ENCODE results near the gene NRCAM.
A peak's percentile ranks its signal among the peaks of the same experiment; 100 is the strongest.

NRCAM gene

GRCh38 chr7:108099713-108100112, 356.5 kb downstream of the NRCAM start:
- POLR2A ChIA-PET, result no interaction called here
- TF ChIP-seq, protein P1, sequence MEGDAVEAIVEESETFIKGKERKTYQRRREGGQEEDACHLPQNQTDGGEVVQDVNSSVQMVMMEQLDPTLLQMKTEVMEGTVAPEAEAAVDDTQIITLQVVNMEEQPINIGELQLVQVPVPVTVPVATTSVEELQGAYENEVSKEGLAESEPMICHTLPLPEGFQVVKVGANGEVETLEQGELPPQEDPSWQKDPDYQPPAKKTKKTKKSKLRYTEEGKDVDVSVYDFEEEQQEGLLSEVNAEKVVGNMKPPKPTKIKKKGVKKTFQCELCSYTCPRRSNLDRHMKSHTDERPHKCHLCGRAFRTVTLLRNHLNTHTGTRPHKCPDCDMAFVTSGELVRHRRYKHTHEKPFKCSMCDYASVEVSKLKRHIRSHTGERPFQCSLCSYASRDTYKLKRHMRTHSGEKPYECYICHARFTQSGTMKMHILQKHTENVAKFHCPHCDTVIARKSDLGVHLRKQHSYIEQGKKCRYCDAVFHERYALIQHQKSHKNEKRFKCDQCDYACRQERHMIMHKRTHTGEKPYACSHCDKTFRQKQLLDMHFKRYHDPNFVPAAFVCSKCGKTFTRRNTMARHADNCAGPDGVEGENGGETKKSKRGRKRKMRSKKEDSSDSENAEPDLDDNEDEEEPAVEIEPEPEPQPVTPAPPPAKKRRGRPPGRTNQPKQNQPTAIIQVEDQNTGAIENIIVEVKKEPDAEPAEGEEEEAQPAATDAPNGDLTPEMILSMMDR (IDR thresholded peaks at IDR 0.05; ENCODE audit: control extremely low read depth, extremely low read depth, low read depth, missing control alignments), result no peak
- CTCF ChIA-PET, result interaction anchor here (1.0 to 1.6 kb wide), 3 partner anchors 10 to 46 kb away, joined by 3 to 5 read pairs (median 3); no protein-coding TSS in a partner anchor
- no peak for DNase-seq (ENCODE audit: extremely low spot score)

DNA sequence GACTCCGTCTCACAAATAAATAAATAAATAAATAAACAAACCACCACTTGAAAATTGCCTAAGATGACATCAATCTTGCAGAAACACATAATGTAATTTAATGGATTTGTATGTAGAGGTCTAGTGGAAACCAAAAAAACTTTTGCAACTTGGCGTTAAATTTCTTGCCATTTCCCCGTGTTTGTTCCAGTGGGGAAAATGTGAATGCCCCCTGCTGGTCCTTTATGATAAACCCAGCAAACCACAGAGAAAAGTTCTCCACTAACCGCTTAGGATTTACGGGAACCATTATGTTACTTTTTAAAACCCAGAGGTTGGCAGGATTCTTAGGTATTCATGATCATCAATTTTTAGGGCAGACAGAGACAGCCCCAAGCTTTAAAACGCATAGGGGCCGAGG, 358.5 kb downstream of the NRCAM start:
- no peak for DNase-seq (ENCODE audit: extremely low spot score)
- POLR2A ChIA-PET, result no interaction called here
- CTCF ChIA-PET, result interaction anchor here (0.9 to 1.7 kb wide), 3 partner anchors 10 to 223 kb away, joined by 3 to 4 read pairs (median 4); no protein-coding TSS in a partner anchor
- TF ChIP-seq, protein P1 (IDR thresholded peaks at IDR 0.05; ENCODE audit: control extremely low read depth, extremely low read depth, low read depth, missing control alignments), result peak; percentile 8

Data from GM10248 (cell line).